Ecto neural progenitor cell (in vitro differentiated cells): ENCODE results near the gene GRK1.

Source experiments
- DNase-seq: peaks from one replicate; pipeline ENCODE4 v3.0.0-alpha.2; 2018; ENCODE audit warnings: low spot score

The GRK1 gene

GRCh38 chr13:113775451-113776145 is 108.6 kb downstream of the GRK1 start:
- no peak for DNase-seq

DNA sequence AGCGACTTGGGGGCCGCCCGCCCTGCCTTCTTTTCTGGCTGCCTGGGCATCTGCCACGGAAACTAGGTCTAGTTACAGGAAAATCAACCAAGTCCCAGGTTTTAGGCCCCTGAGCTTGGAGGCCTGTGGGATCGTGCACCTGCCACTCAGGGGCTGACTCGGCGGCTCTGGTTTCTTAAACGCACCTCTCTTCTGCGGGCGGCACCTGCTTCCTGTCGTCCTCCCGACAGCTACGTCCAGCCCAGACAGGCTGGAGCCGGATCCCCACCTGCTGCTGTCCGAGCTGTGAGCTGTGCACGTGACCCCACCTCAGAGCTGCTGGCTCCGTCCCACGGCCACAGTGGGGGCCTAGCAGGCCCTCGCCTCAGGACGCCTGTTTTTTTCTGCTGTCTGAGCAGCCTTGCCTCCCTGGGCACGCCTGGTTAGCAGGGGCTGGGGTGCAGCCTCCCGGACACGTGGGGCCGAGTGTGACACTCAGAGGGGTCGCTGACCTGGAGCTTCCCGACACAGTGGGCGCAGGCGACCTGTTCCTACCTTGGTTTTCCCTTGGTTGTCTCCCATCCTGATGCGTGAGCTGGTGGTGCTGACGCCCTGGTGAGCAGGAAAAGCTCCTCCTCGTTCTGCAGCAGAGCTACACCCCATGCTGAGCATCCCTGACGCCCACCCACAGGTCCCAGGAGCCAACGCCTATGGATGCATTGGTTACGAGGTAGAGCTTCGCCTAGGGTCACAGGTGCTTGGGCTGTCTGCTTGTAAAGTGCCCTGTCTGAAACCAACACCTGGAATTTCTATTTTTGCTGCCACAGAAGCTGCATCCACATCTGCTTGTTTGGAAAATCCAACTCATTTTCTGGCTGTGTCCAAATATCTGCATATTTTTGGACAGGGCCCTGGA is 109.5 kb downstream of the GRK1 start:
- no peak for DNase-seq

DNA sequence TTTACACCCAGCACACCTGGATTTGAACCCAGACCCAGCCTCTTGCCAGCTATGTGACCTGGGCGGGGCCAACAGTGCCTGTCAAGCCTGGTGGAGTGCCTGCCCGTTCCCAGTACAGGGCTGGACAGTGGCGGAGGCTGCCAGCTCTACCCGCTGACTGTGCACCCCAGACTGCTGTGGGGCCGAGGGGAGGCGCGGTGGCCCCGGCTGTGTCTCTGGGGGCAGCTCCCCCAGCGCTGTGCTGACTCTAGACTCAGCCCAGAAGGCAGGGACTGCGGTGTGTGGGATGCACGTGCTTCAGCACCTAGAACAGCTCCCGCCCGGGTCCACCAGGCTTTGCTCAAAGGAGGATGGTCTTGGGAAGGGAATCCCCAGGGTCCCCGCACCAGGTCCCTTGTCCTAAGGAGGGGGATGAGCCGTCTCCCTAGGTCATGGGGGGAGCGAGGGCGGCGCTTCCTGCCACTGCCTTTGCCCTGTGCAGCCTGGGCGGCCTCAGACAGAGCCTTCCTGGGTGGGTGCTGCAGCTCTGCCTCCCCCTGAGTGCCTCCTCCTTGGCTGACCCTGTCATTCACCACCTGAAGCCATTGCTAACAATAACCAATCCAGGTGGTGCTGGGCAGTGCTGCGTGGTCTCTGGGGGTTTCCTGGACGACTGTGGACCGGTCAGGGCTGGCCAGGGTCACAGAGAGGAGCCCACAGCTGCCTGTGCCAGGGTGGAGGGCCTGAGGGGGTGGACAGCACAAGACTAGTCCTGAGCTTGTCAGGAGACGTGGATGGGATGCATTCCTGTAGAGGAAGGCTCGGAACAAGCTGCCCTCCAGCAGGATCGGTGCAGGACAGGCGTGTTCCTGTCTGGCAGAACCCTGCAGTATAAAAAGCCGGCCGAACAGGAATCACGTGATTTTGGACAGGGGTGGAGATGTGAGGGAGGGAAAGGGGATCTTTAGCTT is 110.6 kb downstream of the GRK1 start:
- peak; percentile 78 for DNase-seq

DNA sequence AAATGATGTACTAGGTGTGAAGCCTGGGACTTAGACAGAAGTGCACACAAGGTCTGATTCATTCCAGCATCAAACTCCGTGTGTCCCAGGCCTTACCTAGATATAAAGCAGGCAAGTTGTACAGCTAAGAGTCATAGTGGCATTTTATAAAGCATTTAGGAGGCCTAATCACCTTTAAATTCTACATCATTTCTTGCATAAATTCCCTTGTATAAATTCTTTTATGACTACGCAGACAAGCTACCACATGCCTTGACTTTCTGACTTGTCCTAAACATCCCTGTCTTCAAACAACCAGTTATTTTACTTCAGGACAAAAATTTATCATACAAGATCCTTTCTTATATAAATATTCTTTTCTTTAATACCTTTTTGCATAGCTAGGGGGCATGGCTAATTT is 114.6 kb downstream of the GRK1 start:
- no peak for DNase-seq

DNA sequence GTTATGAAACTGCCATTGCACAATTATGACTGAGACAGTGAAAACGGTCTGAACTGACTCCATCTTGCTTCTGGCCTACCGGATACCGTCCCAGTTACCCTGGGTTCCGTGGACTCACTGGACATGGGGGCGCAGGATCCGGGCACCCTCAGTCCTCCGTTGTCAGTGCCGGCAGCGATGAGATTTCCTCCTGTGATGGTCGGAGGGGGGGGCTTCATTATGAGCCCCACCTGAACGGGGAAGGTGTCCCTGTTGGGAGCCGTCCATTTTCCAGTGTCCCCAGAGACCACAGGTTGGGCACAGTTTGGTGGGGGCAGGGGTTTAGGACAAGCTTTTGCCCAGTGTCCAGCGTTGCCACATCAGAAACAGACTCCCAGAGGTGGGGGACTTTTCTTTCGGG is 115.5 kb downstream of the GRK1 start:
- no peak for DNase-seq

- DNase-seq = no peak
Observed at GRCh38 chr13:113783200-113783881, 116.3 kb downstream of the GRK1 start.

DNA sequence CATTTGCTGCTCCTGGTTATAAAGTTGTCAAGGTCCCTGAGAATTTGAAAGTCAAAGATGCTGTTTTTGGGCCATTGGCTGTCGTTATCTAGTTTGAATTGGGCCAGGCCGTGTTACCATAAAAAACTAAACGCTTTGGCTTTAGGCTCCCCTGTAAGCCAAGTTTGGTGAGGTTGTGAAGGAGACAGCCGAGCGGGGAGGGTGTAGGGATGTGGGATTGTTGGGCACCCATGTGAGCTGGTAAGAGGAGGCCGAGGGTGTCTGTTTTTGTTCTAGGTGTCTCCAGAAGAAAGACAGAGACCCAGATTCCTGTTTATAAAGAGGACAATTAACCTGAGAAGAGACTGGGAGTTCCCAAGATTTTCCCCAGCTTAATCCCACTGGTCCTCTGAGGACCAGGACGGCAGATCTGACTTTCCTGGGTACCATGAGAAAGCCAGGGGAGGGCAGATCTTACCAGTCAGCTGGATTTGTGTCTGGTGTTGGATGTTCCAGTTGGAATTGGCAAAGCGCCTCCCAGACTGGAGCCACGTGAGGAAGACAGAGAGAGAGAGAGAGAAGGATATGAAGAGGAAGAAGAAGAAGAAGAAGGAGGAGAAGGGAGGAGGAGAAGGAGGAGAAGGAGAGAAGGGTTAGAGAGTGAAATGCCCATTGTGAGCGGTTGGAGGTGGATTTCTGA is 117.1 kb downstream of the GRK1 start:
- no peak for DNase-seq

DNA sequence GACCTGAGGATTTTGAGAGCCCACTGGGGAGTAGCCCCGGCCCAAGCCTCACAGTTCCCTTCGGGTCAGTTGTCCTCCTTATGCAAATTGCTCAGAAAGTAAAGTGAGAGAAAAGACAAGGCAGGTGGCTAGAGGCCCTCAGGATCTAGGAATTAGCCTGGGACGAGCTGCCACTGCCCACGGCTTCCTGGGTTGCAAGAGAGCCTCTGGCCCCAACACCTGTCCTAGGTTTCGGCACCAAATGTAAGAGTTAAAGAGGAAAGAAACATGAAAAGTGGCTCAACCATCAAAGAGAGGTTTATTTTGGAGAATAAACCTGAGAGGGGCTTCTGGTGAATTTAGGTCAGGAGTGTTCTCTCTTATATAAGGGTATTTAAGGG is 117.6 kb downstream of the GRK1 start:
- no peak for DNase-seq

DNA sequence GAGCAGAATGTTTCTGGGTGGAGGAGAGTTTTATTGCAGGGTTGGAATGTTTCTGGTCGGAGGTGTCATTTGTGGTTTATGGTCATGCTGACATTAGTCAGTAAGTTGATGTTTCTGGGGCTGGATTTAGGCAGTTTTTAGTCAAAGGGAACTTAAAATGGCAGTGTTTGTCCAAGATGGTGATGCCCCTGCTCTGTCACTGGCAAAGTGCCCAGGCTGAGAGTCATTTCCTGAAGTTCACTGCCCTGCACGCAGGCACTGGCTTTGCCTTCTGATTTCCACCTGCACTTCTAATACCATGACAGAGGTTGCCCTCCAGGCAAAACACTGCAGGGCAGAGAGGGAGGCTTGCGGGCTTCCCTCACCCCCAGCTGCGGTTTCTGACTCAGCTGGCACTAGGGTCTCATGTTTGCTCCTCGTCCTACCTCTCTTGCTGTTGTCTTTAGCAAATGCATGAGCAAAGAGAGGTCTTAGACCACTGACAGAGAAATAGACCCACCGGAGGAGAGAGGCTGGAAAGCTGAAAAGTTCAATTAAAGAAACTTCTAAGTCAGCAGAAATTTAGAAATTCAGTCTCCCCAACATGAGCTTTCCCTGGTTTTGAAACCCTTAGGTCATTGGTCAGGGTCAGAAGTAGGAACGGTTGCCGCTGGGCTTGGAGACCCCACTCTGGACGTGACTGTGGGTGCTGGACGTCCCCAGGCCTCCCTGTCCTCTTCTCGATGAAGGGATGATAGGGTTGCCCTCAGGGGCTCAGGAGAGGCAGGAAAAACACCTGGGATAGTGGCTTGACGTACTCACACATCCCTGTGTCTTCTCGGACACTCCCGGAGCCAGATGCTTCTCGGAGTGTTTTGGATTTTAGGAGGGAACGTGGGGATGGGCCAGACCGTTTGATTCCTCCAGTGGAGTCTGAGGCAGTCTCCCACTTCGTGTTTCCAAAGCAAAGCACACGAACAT is 118.3 kb downstream of the GRK1 start:
- no peak for DNase-seq

DNA sequence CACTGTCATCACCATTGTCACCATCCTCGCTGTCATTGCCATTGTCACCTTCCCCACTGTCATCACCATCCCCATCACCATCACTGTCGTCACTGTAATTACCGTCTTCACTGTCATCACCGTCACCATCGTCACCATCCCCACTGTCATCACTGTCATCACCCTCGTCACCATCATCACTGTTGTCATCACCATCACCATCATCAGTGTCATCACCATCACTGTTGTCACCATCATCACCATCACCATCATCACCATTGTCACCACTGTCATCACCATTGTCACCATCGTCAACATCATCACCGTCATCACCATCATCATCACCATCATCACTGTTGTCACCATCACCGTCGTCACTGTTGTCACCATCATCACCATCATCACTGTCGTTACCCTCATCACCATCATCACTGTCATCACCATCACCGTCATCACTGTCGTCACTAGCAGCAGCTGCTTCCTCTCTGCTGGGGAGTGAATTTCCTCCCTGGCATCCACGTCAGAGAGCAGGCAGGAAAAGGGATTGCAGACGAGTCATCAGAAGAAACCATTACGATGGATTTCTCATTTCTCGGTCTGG is 119.3 kb downstream of the GRK1 start:
- no peak for DNase-seq
